Upper lobe of left lung (tissue), 4 donors: Measurements from ENCODE around the gene PLA2G2C.

Experiments used
- CTCF ChIP-seq, 6 experiments: fragments of 450-650 bp in 4 of 6; fragments of 200-600 bp in 2 of 6; sonication (generic) in 2 of 6; IDR thresholded peaks; one replicate each; pipeline ENCODE4 v1.5.1; 2016 to 2019; ENCODE audit warnings: antibody characterized with exemption in 6 of 6
- POLR2A ChIP-seq, 4 donors: fragments of 450-650 bp; IDR thresholded peaks; one replicate each; pipeline ENCODE4 v1.5.1; 2016 to 2017; ENCODE audit warnings: antibody characterized with exemption in 4 of 4, mild to moderate bottlenecking in 2 of 4

DNA sequence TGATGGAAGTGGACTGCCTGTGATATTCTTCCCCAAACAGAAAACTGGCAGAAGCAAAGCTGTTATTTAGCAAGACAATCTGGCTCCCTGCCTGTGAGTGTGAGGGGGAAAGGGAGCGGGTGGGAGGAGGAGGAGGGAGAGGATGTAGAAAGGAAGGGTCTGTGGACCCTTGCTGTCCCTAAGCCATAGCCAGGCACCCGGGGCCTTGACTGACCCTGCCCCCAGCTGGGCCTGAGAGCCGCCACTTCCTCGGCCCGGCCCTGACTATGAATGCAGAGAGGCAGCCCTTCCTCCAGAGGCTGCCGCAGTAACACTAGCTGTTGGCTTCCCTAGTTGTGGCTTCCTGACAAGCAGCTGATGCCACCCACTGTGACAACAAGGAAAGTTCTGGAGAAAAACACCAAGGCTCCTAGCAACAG lies 33.3 kb downstream of the PLA2G2C start:
- TF ChIP-seq CTCF (IDR thresholded peaks at IDR 0.05) (no peak), POLR2A (IDR thresholded peaks at IDR 0.05) (peak in 1 of 4 donors; percentile 20)
